Stimulated activated naive CD4-positive, alpha-beta T cell (primary cell): ENCODE results near the gene COPG2.
A peak's percentile ranks its signal among the peaks of the same experiment; 100 is the strongest.
"Not testable (repeated sequence)": the region's sequence is repeated elsewhere in the genome, so short reads cannot be mapped to it uniquely, and the experiment has no call there.

Experiments used
- DNase-seq, 6 experiments: peaks; one replicate each; lab custom pipeline; 2025; lab: John Stamatoyannopoulos, UW

COPG2 gene

GRCh38 chr7:130566168-130566897 lies 102.2 kb downstream of the COPG2 start:
- no peak for DNase-seq

GRCh38 chr7:130560972-130561371 lies 107.6 kb downstream of the COPG2 start:
- peak in 2 of 6 experiments; percentile 8 to 11 for DNase-seq

DNA sequence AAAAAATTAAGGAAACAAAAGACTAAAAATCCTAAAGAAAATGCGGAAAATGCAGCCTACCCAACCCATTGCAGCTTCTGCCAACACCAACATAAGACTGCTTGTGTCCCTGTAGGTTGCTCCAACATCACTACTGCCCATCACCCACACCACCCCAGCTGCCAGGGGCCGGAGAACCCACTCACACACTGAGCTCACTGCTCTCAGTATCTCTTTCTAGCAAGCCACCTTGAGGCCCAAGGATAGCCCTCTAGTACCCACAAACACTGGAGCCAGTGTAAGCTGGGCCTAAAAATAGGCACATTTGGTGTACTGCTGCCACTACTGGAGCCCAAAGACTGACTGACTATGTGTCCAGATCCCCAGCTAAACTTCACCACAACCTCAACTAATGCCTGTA lies 109.4 kb downstream of the COPG2 start:
- no peak for DNase-seq

DNA sequence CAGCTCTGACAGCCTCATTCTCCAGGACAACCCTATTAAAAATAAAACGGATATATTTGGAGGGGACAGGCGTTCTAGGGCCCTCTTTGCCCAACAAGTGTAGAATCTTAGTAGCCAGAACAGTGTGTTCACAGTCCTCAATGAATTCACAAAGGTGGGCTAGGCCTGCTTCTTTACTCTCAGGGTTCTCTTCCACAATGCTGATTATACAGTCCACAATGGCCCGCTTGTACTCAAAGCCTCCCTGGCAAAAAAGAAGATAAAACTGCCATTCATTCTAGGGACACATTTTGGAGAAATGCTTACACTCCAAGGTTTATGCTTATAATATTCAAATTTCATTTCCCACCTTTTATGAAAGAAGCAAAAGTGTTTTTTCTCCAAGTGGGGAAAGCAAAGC lies 114.1 kb downstream of the COPG2 start:
- DNase-seq: no peak

GRCh38 chr7:130553398-130554029 lies 115.0 kb downstream of the COPG2 start:
- no peak for DNase-seq

DNA sequence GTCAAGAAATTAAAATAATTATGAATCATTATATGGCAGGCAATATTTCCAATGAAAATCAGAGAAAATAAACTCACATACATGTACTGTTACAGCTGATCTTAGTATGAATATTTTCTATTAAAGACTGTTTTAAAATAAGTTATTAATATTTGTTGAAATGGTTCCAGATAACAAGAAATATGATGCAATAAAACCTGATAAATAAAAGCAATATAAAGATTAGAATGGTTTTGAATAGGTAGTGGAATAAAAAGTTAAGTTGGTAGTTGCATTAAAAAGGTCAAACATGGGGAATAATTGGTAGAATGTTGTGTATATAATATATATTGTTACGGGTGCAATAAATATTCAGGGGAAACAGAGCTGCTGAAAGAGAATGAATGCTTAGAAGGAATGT lies 124.2 kb downstream of the COPG2 start:
- no peak for DNase-seq

DNA sequence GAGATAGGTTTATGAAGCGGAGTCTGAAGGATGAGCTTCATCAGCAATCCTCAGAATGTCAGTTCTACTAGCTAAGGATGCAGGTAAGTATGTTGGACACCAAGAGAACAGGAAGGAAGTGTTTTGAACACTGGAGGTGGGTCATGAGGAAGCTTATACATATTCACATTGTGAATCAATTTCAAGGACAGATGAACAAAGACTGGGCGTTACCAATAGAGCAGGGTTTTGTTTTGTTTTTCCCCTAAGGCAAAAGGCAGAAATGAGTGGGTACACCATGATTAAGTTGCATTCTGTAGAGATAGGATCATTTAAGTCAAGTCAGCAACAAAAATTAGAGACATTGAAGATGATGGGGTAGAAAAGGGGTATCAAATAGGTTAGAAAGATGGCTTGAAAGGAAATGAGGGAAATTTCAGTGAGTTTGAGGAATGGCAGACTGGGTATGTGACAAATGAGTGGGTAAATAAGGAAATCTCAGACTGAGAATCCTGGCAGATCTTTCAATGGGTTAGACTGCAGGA lies 125.0 kb downstream of the COPG2 start:
- DNase-seq: no peak

GRCh38 chr7:130542297-130542696 lies 126.3 kb downstream of the COPG2 start:
- DNase-seq: not testable (repeated sequence)

DNA sequence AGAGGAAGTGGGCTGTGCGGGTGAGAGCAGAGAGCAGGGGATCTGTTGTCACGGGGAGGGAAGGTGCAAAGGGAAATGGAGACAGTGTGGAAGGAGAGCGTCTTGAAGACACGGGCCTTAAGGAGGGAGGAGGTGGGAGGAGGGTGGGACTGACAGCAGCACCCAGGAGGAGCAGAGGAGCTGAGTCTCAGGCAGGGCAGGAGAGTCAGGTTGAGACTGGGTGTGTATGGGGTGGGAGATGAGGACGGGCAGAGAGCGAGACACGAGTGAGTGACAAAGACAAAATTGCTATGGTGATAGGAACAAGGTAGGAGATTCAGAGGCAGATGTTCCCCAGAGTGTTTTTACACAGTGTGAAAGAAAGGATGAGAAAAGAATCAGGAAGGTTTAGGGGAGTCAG lies 127.3 kb downstream of the COPG2 start:
- not testable (repeated sequence) for DNase-seq

GRCh38 chr7:130537894-130538293 lies 130.7 kb downstream of the COPG2 start:
- not testable (repeated sequence) for DNase-seq

- no peak for DNase-seq
These were observed 139.1 kb downstream of the COPG2 start for GRCh38 chr7:130529417-130529816.

DNA sequence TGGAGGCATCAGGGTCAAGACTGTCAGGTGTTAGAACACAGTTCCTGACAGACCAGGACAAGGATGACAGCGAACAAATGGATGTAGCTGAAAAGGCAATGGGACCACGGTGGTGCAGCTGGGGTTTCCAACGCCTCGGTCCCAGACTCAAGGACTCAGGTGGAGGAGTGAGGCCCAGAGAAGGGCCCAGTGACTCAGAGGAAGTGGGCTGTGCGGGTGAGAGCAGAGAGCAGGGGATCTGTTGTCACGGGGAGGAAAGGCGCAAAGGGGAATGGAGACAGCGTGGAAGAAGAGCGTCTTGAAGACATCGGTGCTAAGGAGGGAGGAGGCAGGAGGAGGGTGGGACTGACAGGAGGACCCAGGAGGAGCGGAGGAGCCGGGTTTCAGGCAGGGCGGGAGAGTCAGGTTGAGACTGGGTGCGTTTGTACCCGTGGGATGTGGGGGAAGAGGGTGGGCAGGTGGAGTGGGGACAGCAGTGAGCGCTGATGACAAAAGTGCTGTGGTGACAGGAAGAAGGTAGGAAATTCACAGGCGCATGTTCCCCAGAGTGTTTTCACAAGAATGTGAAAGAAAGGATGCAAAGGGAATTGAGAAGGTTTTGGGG lies 140.7 kb downstream of the COPG2 start:
- not testable (repeated sequence) for DNase-seq

DNA sequence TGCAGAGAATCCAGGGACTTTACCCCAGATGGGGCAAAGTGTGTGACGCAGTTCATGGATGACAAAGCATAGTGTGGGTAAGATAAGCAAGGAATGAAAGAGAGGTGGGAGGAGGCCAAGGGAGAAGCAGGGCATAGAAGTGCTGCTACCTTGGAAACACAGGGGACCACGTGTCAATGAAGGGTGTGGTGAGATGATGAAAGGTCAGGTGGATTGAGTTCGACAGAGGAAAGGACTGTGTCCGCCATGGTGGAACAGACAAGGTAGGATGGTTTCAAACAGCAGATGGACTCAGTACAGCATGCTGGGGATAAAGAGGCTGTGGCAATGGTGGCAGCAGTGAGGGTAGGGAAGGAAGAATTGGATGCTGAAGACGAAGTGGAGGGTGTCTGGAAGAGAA lies 143.9 kb downstream of the COPG2 start:
- no peak for DNase-seq

GRCh38 chr7:130523519-130524125 lies 144.9 kb downstream of the COPG2 start:
- not testable (repeated sequence) for DNase-seq

- DNase-seq: no peak
These were observed 147.1 kb downstream of the COPG2 start for GRCh38 chr7:130521258-130521951.

DNA sequence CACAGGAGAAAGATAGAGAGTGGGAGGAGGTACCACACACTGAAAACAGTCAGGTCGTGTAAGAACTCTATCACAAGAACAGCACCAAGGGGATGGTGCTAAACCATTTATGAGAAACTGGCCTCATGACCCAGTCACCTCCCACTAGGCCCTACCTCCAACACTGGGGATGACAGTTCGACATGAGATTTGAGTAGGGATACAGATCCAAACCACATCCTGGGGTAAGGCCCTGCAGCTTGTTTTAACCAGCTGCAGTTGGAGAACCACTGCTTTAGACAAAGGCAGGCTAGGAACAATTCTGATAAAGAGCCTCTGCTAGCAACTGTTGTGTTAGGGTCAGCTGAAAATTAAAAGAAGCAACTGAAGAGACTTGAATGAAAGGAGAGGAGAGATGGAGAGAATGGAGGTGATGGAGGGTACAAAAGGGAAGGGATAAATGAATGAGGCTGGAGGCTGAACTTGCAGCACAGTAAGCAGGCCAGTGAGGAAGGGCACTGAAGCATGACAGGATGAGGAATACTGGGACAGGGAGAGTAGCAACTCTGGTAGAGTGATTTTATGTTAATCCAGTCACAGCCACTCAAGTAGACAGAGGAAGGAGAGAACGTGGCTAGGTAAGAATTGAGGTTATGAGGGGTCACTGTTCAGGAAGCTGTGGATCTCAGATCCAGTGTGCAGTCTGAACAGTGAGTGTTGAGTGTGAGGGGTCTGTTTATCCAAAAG lies 153.1 kb downstream of the COPG2 start:
- no peak for DNase-seq

GRCh38 chr7:130513447-130513846 lies 155.1 kb downstream of the COPG2 start:
- DNase-seq: no peak

GRCh38 chr7:130512038-130512437 lies 156.5 kb downstream of the COPG2 start:
- not testable (repeated sequence) for DNase-seq

GRCh38 chr7:130506358-130506757 lies 162.2 kb downstream of the COPG2 start:
- no peak for DNase-seq

- no peak for DNase-seq
These were observed 162.8 kb downstream of the COPG2 start for GRCh38 chr7:130505753-130506152.

DNA sequence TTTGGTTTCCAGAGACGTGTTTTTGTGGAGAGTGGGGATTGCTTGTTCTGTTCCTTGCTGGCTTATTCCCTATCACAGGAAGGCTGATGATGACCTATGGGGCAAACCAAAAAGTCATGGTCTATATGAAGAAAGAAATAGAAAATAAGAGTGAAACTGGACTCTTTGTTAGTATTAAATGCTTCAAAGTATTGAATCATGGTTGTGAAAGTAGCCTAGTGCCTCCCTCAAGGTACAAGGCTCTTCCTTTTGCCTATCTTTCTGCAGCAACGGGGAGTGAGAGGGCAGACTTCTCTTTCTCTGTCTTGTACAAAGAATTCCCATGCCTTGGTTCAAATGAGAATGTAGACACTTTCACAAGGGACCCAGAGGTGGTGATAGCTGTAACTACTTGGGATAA lies 167.6 kb downstream of the COPG2 start:
- no peak for DNase-seq
